Kidney epithelial cell (primary cell): ENCODE data around the gene RASSF3. TPM values are rescaled to one million over a fixed set of nuclear protein-coding genes. Genes with fewer than 3 reads are reported as not detected.

Source experiments
- DNase-seq: peaks from one replicate; pipeline ENCODE4 v3.0.0-alpha.2; 2010; ENCODE audit warnings: low read depth
- H3K27me3 ChIP-seq: 2 replicates; pipeline ENCODE4 v1.6.0; 2011; ENCODE audit warnings: low read length; ENCODE audit not compliant: control insufficient read depth, insufficient read depth
- H3K36me3 ChIP-seq: 2 replicates; pipeline ENCODE4 v1.5.1; 2011; ENCODE audit warnings: low read length; ENCODE audit not compliant: control insufficient read depth, insufficient read depth
- H3K4me3 ChIP-seq: 2 replicates; pipeline ENCODE4 v1.5.1; 2011; ENCODE audit warnings: low read depth, mild to moderate bottlenecking, control low read depth, low read length
- CTCF ChIP-seq: IDR thresholded peaks from 2 replicates; pipeline ENCODE4 v1.5.1; 2011; ENCODE audit warnings: mild to moderate bottlenecking, moderate library complexity, low read length, control low read depth, inconsistent platforms; ENCODE audit not compliant: insufficient read depth, poor library complexity, severe bottlenecking
- total RNA-seq: library from RNA; depleted of rRNA; stranded (reverse); fragments of >200 nt; gene quantifications from 2 replicates; pipeline ENCODE4 v1.2.3, GENCODE V29; 2015

The RASSF3 gene
- total RNA-seq, 1 donor from 2014 or later, result 25.7 TPM

DNA sequence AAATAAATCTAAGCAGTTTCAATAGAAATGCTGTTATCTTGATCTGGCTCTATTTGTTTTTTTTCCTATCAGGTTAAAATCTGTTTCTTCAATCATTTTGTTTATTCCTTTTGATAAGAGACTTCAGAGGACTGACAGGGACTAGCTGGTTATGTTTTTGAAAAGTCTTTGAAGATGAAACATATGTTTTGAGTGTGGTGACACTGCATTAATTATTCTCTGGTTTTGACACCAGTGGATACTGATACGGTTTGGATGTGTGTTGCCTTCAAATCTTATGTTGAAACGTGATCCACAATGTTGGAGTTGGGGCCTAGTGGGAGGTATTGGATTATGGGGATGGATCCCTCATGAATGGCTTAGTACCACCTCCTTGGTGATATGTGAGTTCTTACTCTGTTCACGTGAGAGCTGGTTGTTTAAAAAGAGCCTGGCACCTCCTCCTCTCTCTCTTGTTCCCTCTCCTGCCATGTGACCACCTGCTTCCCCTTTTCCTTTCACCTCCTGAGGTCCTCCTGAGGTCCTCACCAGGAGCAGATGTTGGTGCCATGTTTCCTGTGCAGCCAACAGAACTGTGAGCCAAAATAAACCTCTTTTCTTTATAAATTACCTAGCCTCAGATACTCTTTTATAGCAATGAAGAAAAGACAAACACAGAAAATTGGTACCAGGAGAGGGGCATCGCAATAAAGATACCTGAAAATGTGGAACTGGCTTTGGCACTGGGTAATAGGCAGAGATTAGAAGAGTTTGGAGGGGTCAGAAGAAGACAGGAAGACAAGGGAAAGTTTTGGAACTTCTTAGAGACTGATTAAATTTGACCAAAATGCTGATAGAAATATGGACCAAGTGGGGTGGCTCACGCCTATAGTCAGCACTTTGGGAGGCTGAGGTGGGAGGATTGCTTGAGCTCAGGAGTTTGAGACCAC is 23.0 kb downstream of the RASSF3 start:
- H3K4me3 ChIP-seq, result no peak overlapping the region
- H3K27me3 ChIP-seq, result no peaks in the 10 kb centered on the region
- no peaks in the 10 kb centered on the region for H3K36me3 ChIP-seq
- no peak for DNase-seq
- TF ChIP-seq CTCF, result no peak

- no peak for TF ChIP-seq CTCF
- Histone ChIP-seq H3K4me3 (no peak overlapping the region), H3K27me3 (no peaks in the 10 kb centered on the region), H3K36me3 (no peaks in the 10 kb centered on the region)
- peak; percentile 73 for DNase-seq
Observed at GRCh38 chr12:64633940-64634337, 23.6 kb downstream of the RASSF3 start.

DNA sequence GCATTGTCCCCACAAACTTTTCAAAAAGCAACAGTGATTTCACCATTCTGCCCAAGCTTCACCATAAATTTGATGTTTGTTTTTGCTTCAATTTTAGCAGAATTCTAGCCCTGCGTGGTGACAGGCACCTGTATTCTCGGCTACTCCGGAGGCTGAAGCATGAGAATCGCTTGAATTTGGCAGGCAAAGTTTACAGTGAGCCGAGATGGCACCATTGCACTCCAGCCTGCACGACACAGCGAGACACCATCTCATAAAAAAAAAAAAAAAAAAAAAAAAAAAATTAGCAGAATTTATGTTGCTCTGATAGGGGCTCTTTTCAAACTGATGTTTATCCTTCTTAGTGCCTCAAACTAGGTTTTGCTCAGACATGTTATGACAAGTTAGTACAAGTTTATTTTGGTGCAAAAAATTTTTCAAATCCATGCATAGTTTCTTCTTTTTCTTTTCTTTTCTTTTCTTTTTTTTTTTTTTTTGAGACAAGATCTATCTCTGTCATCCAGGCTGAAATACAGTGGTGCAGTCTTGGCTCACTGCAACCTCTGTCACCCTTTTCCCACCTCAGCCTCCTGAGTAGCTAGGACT is 24.3 kb downstream of the RASSF3 start:
- Histone ChIP-seq H3K27me3 (no peaks in the 10 kb centered on the region), H3K4me3 (no peak overlapping the region), H3K36me3 (no peaks in the 10 kb centered on the region)
- no peak for TF ChIP-seq CTCF
- no peak for DNase-seq

DNA sequence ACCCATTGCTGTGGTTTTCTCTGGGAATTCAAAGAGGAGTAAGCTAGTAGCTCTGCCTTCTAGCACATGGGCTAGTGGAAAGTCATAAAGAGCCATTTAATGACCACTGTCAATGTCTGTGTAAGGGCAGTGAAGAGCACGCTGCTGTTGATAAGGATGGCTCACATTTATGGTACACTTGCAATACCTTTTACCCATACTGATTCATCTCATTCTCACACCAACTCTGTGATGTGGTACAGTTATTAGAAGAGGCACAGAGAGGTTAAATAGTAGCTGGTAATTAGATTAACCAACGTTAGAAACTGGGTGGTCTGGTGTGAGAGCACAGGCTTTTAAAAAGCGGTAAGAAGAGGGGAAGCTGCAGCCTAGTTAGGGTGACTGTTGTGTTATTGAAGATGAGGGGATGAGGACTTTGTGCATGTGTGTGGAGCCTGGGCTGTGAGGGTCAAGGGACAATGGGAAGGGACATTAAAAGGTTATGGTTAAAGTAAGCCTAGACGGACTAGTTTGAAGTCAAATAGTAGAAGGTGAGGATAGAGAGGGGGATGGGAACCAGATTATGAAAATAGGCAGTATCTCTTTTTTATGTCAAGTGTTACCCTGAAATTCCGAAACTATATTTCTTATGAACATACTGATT is 25.2 kb downstream of the RASSF3 start:
- Histone ChIP-seq H3K27me3 (no peaks in the 10 kb centered on the region), H3K4me3 (no peak overlapping the region), H3K36me3 (no peaks in the 10 kb centered on the region)
- TF ChIP-seq CTCF, result no peak
- DNase-seq, result no peak

DNA sequence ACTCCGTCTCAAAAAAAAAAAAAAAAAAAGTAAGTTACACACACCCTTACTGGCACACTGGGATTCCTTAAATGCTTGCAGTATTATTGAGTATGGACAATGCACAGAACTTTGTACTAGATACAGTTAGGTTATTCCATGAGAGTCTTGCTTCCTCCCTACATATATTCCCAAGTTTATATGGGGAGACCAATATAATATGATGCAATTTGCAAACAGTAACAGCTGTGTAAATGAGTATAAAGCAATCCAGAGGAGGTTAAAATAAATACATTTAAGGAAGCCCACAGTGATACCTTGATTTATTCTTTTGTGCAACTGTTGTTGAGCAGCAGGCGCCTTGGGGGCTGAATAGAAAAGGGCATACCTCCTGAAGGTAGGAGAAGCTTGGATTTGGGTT is 26.6 kb downstream of the RASSF3 start:
- no peak for DNase-seq
- Histone ChIP-seq H3K36me3 (no peaks in the 10 kb centered on the region), H3K4me3 (no peak overlapping the region), H3K27me3 (no peaks in the 10 kb centered on the region)
- no peak for TF ChIP-seq CTCF
